ENCODE data around the gene INPP5D. TPM values are rescaled to one million over a fixed set of nuclear protein-coding genes. Genes with fewer than 3 reads are reported as not detected.

INPP5D gene
- total and polyA plus RNA-seq, 2 of the 13 experiments (the other 11 are each of a cell fraction or from before 2014, with no cell fraction given), result 16.7 to 18.0 TPM

DNA sequence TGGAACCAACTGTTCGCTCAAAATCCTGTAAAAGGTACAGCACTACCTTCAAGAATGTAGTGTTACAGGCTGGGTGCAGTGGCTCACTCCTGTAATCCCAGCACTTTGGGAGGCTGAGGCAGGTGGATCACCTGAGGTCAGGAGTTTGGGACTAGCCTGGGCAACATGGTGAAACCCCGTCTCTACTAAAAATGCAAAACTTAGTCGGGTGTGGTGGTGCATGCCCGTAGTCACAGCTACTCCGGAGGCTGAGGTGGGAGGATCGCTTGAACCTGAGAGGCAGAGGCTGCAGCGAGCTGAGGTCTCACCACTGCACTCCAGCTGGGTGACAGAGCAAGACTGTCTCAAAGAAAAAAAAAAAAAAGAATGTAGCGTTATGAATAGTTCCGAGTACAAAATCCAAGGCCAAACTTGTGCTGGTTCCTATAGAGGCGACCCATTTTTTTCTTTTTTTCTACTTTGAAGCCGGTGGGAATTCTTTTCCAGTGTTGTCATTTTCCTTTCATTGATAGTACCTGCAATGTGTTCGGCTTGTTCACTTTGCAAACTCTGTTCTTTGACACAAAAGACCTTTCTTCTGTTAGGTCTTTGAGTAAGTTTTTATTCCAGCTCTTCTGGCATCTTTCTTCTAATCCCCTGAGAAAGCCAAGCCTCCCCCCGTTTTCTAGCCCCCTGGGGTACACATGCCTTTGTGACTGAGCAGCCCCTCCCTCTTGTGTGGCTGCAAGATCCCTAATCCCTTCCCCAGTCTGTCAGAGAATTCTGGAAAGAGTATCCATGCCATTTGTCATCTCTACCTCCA is 25.1 kb downstream of the INPP5D start (continued):
- TF ChIP-seq, protein P1, sequence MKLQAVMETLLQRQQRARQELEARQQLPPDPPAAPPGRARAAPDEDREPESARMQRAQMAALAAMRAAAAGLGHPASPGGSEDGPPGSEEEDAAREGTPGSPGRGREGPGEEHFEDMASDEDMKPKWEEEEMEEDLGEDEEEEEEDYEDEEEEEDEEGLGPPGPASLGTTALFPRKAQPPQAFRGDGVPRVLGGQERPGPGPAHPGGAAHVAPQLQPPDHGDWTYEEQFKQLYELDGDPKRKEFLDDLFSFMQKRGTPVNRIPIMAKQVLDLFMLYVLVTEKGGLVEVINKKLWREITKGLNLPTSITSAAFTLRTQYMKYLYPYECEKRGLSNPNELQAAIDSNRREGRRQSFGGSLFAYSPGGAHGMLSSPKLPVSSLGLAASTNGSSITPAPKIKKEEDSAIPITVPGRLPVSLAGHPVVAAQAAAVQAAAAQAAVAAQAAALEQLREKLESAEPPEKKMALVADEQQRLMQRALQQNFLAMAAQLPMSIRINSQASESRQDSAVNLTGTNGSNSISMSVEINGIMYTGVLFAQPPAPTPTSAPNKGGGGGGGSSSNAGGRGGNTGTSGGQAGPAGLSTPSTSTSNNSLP (IDR thresholded peaks at IDR 0.05; ENCODE audit: low read depth, low read length), result no peak
- TF ChIP-seq SP140L (CRISPR knock-in tag; IDR thresholded peaks at IDR 0.05; ENCODE audit: borderline replicate concordance), result no peak
- no peak for TF ChIP-seq DPF2 (CRISPR knock-in tag; IDR thresholded peaks at IDR 0.05; ENCODE audit: borderline replicate concordance, low read depth)

GRCh38 chr2:233085839-233086150 is 25.7 kb downstream of the INPP5D start:
- DNase-seq (ENCODE audit: low spot score) (no peak), FAIRE-seq (no peak), ATAC-seq (no peak; the same call in 2 of the 3 replicates)
- Histone ChIP-seq H3K9ac (ENCODE audit: insufficient read depth, low read depth, low read length) (peak overlapping the region; percentile 62), H3K27me3 (ENCODE audit: control insufficient read depth in 1 of 2, insufficient read depth in 2 of 2, low read length in 2 of 2) (no peaks in the 10 kb centered on the region), H2AFZ (ENCODE audit: low read length) (no peak overlapping the region), H3K4me2 (ENCODE audit: low read depth, low read length) (peak overlapping the region; percentile 57), H3K4me3 (replicated peaks in 1 of 3; ENCODE audit: insufficient read depth in 1 of 3, low read depth in 2 of 3, low read length in 3 of 3) (0 out of 6 replicates have a peak overlapping the region, but pooled peaks of 1 of the 3 experiments have one; percentile 10), H3K4me1 (ENCODE audit: insufficient read depth, low read length) (peaks cover 45% of the 10 kb centered on the region), H3K27ac (ENCODE audit: extremely low read length, insufficient read depth, low read length) (peak overlapping the region; percentile 81), H3K79me2 (ENCODE audit: insufficient read depth, low read length) (no peaks in the 10 kb centered on the region), H4K20me1 (ENCODE audit: insufficient read depth, low read length) (no peaks in the 10 kb centered on the region), H3K9me3 (ENCODE audit: low read length) (no peaks in the 10 kb centered on the region), H3K36me3 (replicated peaks in 1 of 2; ENCODE audit: control insufficient read depth in 1 of 2, insufficient read depth in 2 of 2, low read length in 2 of 2) (peaks cover 1 to 13% of the 10 kb centered on the region in 2 experiments; a peak in 1 of 5 replicates)
- TF ChIP-seq ZNF34 (CRISPR knock-in tag; IDR thresholded peaks at IDR 0.05; ENCODE audit: borderline replicate concordance), result 0 out of 2 replicates have a peak, but pooled peaks have one; percentile 36
- TF ChIP-seq ZBTB2 (CRISPR knock-in tag; IDR thresholded peaks at IDR 0.05; ENCODE audit: low read depth), result no peak
- no peak for TF ChIP-seq FLYWCH1 (CRISPR knock-in tag; IDR thresholded peaks at IDR 0.05)
- intact Hi-C loops (cut with micrococcal nuclease; ENCODE audit: unreplicated experiment), result loop anchor here (1.0 kb wide), 2 partner anchors 18 to 22 kb away; no protein-coding TSS in a partner anchor
- in situ Hi-C loops (cut with HindIII; ENCODE audit: extremely low pct_ligation_motif_present, low pct_unique_long_range_greater_than_20kb), result no loop called here
- POLR2A ChIA-PET, result interaction anchor here (0.6 to 2.5 kb wide), 5 partner anchors 19 to 75 kb away, joined by 3 to 21 read pairs (median 6); partner anchors contain the start of gene INPP5D
- 99% methylated on average over 2 of the region's 2 CpGs for WGBS (ENCODE audit: low lambda C conversion rate)
- TSS peak; percentile 77 for BruUV-seq (replicated peaks)
- CTCF ChIA-PET (ENCODE audit: low intra/inter-chr PET ratio, low total read pairs), result interaction anchor here (0.9 kb wide), 1 partner anchor 22 kb away, joined by 4 read pairs; no protein-coding TSS in a partner anchor
